Prostate gland (tissue), 2 donors: ENCODE measurements around the gene ZNF487. TPM values are rescaled to one million over a fixed set of nuclear protein-coding genes. Genes with fewer than 3 reads are reported as not detected.
"Not testable (repeated sequence)": the region's sequence is repeated elsewhere in the genome, so short reads cannot be mapped to it uniquely, and the experiment has no call there.

Experiments used
- DNase-seq: peaks from one replicate; pipeline ENCODE4 v3.0.0-alpha.2; 2019; ENCODE audit warnings: low spot score
- H3K27ac ChIP-seq, 2 donors: fragments of 200-600 bp; sonication (generic); 2 replicates each; pipeline ENCODE4 v1.5.1; 2017 to 2019
- H3K27me3 ChIP-seq: fragments of 200-600 bp; sonication (generic); replicated peaks from 2 replicates; pipeline ENCODE4 v1.5.1; 2019; ENCODE audit not compliant: insufficient read depth
- H3K36me3 ChIP-seq, 2 donors: fragments of 200-600 bp; sonication (generic); 1 replicate in 1 of 2; 2 replicates in 1 of 2; pipeline versions ENCODE4 v1.5.1 to v1.8.1; 2017 to 2019
- H3K4me1 ChIP-seq: fragments of 200-600 bp; sonication (generic); replicated peaks from 2 replicates; pipeline ENCODE4 v1.5.1; 2019
- H3K4me3 ChIP-seq, 2 donors: fragments of 200-600 bp; sonication (generic); 2 replicates each; pipeline ENCODE4 v1.5.1; 2017 to 2019
- H3K9me3 ChIP-seq: fragments of 200-600 bp; sonication (generic); 2 replicates; pipeline ENCODE4 v1.5.1; 2017
- CTCF ChIP-seq, 4 experiments: fragments of 200-600 bp in 2 of 4; fragments of 450-650 bp in 2 of 4; sonication (generic) in 2 of 4; IDR thresholded peaks; 1 replicate in 3 of 4; 2 replicates in 1 of 4; pipeline ENCODE4 v1.5.1; 2016 to 2019; ENCODE audit warnings: antibody characterized with exemption in 4 of 4, mild to moderate bottlenecking in 2 of 4, moderate library complexity in 2 of 4
- POLR2A ChIP-seq: fragments of 450-650 bp; IDR thresholded peaks from one replicate; pipeline ENCODE4 v1.6.1; 2016; ENCODE audit warnings: antibody characterized with exemption, mild to moderate bottlenecking
- POLR2AphosphoS5 ChIP-seq: sonication (generic); formaldehyde crosslinking; IDR thresholded peaks from one replicate; pipeline ENCODE4 v1.6.1; 2017; ENCODE audit warnings: antibody characterized with exemption
- WGBS: methylation state at CpG from one replicate; pipeline ENCODE4 v1.1.5; 2018; 5-methylcytosine and 5-hydroxymethylcytosine counted together
- intact Hi-C: fragments of 100-400 bp; cut with DNase I; formaldehyde crosslinking; loops from one replicate; pipeline ENCODE4 v1.14.2; 2022
- total RNA-seq, 2 donors: library from RNA; depleted of rRNA; stranded (reverse); fragments of >200 nt; gene quantifications; one replicate each; pipeline ENCODE4 v1.1.0, GENCODE V29; 2016

The ZNF487 gene
- total RNA-seq, 2 donors from 2014 or later = 6.6 to 12.5 TPM

- intact Hi-C loops = no loop called here
- Histone ChIP-seq H3K4me1 (no peaks in the 10 kb centered on the region), H3K36me3 (no peaks in the 10 kb centered on the region), H3K9me3 (no peaks in the 10 kb centered on the region), H3K4me3 (no peak overlapping the region), H3K27ac (no peak overlapping the region), H3K27me3 (no peaks in the 10 kb centered on the region)
- WGBS = 71% methylated on average over 4 of the region's 4 CpGs
- TF ChIP-seq POLR2A = no peak
- TF ChIP-seq POLR2AphosphoS5 = no peak
- no peak for TF ChIP-seq CTCF (IDR thresholded peaks at IDR 0.05)
- DNase-seq = no peak
These were observed 16.4 kb downstream of the ZNF487 start for GRCh38 chr10:43453266-43453831.

- H3K4me1 ChIP-seq, H3K36me3 ChIP-seq, DNase-seq, H3K27ac ChIP-seq, H3K9me3 ChIP-seq, H3K27me3 ChIP-seq, H3K4me3 ChIP-seq, intact Hi-C loops: not testable (repeated sequence)
- 84% methylated on average over 9 of the region's 9 CpGs for WGBS
These were observed 17.1 kb downstream of the ZNF487 start for GRCh38 chr10:43454025-43454424.

DNA sequence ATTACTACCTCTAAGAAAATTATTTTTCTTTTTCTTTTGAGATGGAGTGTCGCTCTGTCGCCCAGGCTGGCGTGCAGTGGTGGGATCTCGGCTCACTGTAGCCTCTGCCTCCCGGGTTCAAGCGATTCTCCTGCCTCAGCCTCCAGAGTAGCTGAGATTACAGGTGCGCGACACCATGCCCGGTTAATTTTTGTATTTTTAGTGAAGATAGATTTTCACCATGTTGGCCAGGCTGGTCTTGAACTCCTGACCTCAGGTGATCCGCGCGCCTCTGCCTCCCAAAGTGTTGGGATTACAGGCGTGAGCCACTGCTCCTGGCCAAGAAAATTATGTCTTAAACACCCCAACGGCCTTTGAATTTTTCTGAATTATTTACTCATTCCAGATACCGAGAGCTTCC, 19.6 kb downstream of the ZNF487 start:
- H3K4me3 ChIP-seq, H3K36me3 ChIP-seq, H3K9me3 ChIP-seq, H3K4me1 ChIP-seq, intact Hi-C loops, H3K27me3 ChIP-seq, DNase-seq: not testable (repeated sequence)
- WGBS = 95% methylated on average over 15 of the region's 15 CpGs
- H3K27ac ChIP-seq = peak overlapping the region; percentile 85 to 90

DNA sequence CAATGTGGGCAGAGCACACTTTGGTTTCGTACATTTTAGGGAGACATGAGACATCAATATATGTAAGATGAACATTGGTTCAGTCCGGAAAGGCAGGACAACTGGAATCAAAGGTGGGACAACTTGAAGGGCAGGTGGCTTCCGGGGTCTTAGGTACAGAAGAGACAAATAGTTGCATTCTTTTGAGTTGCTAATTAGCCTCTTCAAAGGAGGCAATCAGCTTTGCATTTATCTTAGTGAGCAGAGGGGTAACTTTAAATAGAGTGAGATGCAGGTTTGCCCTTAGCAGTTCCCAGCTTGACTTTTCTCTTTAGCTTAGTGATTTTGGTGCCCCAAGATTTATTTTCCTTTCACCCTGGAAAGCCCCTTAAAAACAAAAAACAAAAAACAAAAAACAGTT, 21.3 kb downstream of the ZNF487 start:
- H3K4me3 ChIP-seq = no peak overlapping the region
- no peaks in the 10 kb centered on the region for H3K27me3 ChIP-seq
- TF ChIP-seq POLR2A = no peak
- H3K27ac ChIP-seq = no peak overlapping the region
- no peaks in the 10 kb centered on the region for H3K9me3 ChIP-seq
- 79% methylated on average over 3 of the region's 3 CpGs for WGBS
- no peaks in the 10 kb centered on the region for H3K36me3 ChIP-seq
- intact Hi-C loops = no loop called here
- H3K4me1 ChIP-seq = no peaks in the 10 kb centered on the region
- no peak for DNase-seq

DNA sequence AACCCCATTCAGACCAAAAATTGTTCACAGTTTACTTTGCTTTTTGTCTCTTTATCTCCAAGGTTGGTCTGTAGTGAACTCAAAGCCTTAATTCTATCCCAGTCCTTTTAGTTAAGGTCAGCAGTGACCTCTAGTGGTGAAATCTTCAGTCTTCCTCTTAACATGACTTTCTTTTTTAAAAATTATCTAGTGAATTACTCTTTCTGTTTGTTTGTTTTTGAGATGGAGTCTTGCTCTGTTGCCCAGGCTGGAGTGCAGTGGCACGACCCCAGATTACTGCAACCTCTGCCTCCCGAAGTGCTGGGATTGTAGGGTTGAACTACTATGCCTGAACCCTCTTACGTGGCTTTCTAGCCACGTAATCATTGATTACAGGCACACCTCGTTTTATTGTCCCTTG, 25.0 kb downstream of the ZNF487 start:
- Histone ChIP-seq H3K27me3 (no peaks in the 10 kb centered on the region), H3K4me3 (no peak overlapping the region), H3K27ac (no peak overlapping the region), H3K4me1 (no peaks in the 10 kb centered on the region), H3K9me3 (no peaks in the 10 kb centered on the region), H3K36me3 (no peaks in the 10 kb centered on the region)
- TF ChIP-seq POLR2AphosphoS5 (no peak), CTCF (IDR thresholded peaks at IDR 0.05) (peak; percentile 34 to 74 (median 72))
- intact Hi-C loops = loop anchor here (2.0 kb wide), 1 partner anchor 169 kb away; no protein-coding TSS in a partner anchor
- 41% methylated on average over 5 of the region's 5 CpGs for WGBS
- peak; percentile 57 for DNase-seq

DNA sequence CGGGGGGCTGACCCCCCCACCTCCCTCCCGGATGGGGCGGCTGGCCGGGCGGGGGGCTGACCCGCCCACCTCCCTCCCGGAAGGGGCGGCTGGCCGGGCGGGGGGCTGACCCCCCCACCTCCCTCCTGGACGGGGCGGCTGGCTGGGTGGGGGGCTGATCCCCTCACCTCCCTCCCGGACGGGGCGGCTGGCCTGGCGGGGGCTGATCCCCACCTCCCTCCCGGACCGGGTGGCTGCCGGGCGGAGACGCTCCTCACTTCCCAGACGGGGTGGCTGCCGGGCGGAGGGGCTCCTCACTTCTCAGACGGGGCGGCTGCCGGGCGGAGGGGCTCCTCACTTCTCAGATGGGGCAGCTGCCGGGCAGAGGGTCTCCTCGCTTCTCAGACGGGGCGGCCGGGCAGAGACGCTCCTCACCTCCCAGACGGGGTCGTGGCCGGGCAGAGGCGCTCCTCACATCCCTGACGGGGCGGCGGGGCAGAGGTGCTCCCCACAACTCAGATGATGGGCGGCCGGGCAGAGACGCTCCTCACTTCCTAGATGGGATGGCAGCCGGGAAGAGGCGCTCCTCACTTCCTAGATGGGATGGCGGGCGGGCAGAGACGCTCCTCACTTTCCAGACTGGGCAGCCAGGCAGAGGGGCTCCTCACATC, 28.3 kb downstream of the ZNF487 start:
- H3K27me3 ChIP-seq, H3K27ac ChIP-seq, H3K36me3 ChIP-seq, H3K9me3 ChIP-seq, DNase-seq, H3K4me1 ChIP-seq, intact Hi-C loops, H3K4me3 ChIP-seq: not testable (repeated sequence)
- WGBS = 93% methylated on average over 26 of the region's 49 CpGs

GRCh38 chr10:43465736-43466120, 28.8 kb downstream of the ZNF487 start:
- H3K27ac ChIP-seq, H3K4me3 ChIP-seq, DNase-seq, H3K9me3 ChIP-seq, H3K27me3 ChIP-seq, H3K4me1 ChIP-seq, intact Hi-C loops, H3K36me3 ChIP-seq: not testable (repeated sequence)
- WGBS = 93% methylated on average over 18 of the region's 24 CpGs
